ENCODE results near the gene CDH23.
A peak's percentile ranks its signal among the peaks of the same experiment; 100 is the strongest.

- TF ChIP-seq CTCF (IDR thresholded peaks at IDR 0.05) (peak; percentile 75), ZFX (IDR thresholded peaks at IDR 0.05; ENCODE audit: borderline replicate concordance) (no peak)
These were observed 89.9 kb downstream of the CDH23 start for GRCh38 chr10:71486484-71487114.

Data from 22Rv1 (cell line).